SKM-1 (cell line): Measurements from ENCODE around the gene TMEM44.
"Not testable (repeated sequence)": the region's sequence is repeated elsewhere in the genome, so short reads cannot be mapped to it uniquely, and the experiment has no call there.

ENCODE experiments used
- DNase-seq: peaks from one replicate; lab custom pipeline; 2025; ENCODE audit not compliant: unreplicated experiment; lab: John Stamatoyannopoulos, UW

Gene TMEM44

DNA sequence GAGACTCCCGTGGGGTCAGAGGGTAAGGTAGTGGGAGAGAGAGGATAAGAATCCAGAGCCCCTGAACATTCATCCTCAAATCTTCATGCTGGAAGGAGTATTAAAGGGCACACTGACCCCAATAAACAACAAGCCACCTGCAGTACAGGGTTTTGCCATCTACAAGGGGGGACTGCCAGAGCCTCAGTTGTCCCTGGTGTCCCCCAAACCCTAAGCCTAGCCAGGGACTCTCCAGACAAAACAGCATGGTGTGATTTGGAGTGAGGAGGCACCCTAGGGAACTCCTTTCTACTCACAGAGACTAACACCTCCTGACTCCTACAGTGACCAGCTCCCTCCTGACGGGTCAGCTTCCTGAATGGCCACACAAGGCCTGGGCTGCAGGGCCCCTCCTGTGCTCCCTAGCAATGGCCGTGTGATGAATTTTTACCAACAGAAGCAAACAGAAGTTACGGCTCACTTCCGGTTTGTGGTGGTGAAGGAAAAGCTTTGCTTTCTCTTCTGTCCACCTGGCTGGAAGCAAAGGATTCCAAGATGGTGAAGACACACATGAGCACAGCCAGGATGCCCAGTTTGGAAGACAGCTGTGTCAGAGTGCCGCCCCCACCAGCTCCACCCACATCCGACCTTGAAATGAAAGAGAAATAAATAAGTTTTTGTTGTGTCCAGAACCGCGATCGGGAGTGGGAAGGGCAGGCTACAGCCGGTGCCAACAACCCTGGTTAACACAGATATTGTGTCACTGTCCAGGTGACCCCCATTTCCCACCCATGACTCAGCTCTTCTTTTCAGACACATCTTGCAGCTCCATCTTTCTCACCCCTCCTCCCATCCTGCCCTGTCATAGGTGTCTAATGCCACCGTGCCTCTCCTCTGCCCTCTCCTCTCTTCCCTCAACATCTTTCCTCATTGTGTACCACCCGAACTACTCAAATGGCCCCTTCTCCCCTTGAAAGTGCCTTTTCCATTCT lies 76.8 kb downstream of the TMEM44 start:
- no peak for DNase-seq

DNA sequence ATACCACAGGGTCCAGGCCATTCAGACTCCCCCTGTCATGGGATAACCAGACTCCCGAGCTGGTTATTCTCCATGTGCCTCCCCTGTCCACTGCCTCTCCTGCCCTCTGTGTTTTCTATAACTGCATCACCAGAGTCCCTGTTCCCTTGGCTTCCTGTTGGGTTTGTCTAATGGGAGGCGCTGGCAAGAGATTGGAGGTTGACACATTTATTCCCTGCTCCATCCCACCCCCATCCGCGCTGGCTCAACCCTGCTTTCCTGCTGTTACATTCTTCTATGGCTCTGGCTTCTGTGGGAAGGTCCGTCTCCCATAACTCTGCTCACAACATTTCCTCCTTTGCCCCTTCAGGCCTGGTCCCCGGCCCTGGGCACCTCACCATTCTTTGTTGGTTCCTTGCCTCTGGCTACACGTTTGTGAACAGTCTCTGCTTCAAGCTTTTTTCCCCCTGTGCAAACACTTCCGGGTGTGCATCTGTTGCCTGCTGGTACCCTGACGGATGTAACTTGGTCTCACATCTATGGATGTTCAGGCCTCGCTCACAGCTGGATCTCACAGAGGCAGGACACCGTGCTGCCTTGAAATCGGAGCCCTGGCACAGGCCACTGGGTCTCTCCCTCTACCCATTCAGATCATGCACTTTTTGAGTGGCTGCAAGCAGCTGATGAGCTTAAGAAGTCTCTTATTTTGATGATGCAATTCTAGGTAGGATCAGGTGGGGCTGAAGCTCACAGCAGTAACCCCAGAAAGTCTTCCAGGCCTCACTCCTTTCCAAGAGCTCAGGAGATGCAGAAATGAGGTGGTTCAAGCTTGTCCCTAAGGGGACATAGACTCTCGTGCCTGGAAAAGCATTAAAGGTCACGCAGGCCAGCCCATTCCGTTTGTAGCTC lies 77.8 kb downstream of the TMEM44 start:
- no peak for DNase-seq

DNA sequence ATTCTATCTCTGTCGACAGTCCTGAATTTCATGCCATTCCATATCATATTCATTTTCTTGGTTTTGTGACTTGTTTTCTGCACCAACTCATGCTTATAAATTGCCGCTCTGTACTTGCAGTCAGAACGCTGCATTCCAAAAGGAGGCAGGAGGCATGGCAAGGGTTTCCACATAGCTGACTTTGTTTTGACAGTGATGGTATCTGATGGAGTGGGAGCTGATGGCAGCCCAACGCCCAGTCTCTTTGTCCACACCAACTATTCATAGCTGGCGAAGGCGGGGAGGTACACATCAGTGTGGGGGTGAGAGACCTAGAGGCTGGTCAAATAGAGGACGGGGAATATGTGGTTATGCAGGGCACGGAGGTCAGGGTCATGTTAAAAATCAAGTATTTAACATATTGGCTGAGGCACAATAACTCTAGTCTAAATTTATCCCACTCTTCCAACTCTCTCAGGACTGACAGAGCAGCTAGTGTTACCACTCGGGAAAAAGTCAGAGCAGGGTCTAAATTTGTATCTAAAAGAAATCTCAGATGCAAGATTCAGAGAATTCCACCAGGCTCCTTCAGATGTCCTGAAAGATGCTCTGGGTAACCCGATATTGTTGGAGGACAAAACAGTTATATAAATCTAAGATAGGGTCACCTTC lies 78.6 kb downstream of the TMEM44 start:
- DNase-seq: no peak

DNA sequence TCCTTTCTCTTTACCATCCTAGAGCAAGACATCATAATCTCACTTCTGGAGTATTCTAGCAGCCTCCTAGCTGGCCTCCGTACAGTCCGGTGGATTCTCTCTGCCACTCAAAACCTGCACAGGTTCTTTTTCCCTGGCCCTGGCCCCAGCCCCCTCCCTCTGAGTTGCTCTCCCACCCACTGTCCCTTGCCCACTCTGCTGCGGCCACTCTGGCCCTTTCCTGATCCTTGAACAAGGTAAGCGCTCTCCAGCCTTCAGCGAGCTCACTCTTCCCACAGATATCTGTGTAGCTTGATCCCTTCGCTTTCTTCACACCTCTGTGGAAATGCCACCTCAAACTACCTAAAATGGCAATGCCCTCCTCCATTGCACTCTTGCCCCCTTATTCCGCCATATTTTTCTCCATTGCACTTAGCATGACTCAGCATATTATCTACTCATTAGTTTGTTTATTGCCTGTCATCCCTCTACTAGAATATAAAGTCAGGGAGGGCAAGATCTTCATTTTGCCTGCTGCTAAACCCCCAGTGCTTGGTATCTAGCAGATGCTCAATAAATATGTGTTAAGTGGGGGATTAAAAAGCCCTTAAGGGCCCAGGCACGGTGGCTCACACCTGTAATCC lies 80.8 kb downstream of the TMEM44 start:
- no peak for DNase-seq

DNA sequence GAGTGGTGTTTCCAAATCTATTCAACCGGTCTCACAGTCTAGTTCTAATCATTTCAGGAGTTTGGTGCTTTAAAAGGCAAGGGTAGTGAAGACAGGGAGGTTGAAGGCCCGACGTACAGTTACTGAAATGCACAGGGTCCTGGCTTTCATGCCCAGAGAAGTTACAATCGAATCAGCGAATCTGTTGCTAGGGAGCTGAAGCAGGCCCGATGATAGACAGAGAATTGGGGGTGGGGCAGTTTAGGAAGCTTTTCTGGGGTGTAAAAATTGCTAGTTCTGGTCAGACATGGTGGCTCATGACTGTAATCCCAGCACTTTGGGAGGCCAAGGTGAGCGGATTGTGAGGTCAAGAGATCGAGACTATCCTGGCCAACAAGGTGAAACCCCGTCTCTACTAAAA lies 83.4 kb downstream of the TMEM44 start:
- no peak for DNase-seq

DNA sequence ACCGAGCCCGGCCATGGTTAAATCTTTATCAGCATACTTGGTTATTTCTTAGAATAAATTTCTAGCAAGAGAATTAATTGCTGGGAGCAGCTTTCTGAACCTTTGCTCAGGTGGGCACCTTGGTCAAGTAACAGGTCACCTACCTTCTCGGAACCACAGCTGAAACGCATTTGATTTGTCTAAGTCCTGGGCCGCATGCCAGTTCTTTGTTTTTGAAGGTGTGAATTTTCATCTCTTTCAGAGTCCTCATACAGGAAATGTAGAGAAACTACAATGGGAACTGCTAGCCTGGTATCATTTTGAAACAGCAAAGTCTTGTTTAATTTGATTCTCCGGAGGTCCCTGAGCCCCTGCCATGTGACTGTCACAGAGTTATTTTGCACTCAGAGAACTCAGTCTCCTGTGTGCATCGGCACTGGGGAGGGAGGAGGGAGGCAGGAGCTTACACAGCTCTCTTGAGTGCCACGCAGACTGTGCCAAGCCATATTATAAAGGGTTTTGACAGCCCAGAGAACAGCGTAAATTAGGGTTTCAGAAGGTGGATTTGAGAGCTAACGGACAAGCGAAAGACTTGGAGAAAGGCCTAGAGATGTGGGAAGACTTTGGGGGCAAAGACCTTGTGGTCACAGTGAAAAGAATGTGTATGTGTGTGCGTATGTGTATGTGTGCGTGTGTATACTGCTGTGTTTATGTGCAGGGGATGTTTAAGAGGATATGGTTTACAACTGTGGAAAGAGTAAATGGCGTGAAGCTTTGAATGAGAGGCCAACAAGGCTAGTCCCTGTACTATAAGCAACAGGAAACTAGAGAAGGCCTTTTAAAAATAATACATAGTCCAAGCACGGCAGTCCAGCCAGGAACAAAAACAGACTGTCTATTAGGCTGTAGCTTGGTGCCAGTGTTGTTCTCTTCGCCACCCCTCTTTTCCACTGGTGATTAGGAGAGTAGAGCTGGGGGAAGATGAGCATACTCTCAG lies 84.6 kb downstream of the TMEM44 start:
- DNase-seq: no peak

DNA sequence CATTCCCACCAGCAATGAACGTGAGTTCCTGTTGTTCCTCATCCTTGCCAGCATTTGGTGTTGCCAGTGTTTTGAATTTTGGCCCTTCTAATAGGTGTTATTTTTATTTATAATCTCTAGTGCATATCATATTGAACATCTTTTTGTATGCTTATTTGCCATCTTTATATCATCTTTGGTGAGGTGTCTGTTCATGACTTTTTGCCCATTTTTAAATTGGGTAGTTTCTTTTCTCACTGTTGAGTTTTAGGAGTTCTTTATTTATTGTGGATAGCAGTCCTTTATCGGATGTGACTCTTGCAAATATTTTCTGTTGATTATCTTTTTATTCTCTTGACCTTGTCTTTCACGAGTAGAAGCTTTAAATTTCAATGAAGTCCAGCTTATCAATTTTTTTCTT lies 86.2 kb downstream of the TMEM44 start:
- no peak for DNase-seq

DNA sequence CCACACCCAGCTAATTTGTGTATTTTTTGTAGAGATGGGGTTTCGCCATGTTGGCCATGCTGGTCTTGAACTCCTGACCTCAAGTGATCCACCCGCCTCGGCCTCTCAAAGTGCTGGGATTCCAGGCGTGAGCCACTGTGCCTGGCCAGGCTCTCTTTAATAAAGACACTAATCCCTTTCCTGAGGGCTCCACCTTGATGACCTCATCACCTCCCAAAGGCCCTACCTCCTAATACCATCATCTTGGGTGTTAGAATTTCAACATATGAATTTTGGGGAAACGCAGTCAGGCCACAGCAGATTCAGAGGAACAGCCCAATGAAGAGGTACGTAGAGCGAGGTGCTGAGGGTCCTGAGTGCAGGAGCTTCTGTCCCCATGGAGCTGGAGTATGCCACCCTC lies 87.7 kb downstream of the TMEM44 start:
- not testable (repeated sequence) for DNase-seq

DNA sequence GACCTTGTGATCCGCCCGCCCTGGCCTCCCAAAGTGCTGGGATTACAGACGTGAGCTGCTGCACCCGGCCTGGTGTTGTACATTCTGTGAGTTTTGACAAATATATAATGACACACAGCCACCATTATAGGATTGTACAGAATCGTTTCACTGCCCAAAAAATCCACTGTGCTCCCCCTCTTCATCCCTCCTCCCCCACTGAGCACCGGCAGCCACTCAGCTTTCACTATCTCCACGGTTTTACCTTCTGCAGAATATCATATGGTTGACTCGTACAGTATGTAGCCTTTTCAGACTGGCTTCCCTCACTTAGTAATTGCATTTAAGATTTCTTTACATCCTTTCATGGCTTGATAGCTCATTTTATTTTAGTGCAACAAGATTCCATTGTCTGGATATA lies 89.7 kb downstream of the TMEM44 start:
- DNase-seq: no peak

- no peak for DNase-seq
These were observed 91.7 kb downstream of the TMEM44 start for GRCh38 chr3:194541483-194541882.

GRCh38 chr3:194540274-194540905 lies 92.8 kb downstream of the TMEM44 start:
- DNase-seq: no peak

- no peak for DNase-seq
These were observed 93.7 kb downstream of the TMEM44 start for GRCh38 chr3:194539498-194539897.

DNA sequence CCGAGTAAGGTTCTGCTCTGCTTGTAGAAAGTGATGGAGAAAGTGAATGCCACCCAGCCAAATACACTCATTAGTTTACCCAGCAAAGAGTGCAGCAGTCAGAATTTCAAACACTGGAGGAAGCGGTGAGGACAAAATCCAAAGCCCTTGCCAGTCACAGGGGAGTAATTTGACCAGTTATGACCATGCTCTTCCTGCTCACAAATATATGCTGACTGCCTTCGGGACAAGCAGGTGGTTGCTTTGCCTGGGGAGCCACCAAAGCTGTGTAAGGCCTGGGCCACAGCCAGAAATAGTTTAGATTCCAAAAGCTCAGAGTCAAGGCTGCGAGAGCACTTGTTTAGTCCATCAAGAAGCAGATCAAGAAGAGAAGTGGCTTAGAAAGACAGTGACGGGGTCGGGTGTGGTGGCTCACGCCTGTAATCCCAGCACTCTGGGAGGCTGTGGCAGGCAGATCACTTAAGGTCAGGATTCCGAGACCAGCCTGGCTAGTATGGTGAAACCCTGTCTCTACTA lies 95.4 kb downstream of the TMEM44 start:
- DNase-seq: no peak
